Dendritic cell treated with granulocyte-macrophage colony-stimulating factor and Interleukin-4, amounts not matched to agents 40 ng/mL and 50 ng/mL, for 4 days (primary cell): Measurements from ENCODE around the gene VIPR1.
"Not testable (repeated sequence)": the region's sequence is repeated elsewhere in the genome, so short reads cannot be mapped to it uniquely, and the experiment has no call there.

Source experiments
- H3K27ac Mint-ChIP-seq: one replicate; pipeline ENCODE4 v1.8.0; 2022; ENCODE audit warnings: mild to moderate bottlenecking, mixed read lengths
- H3K27me3 Mint-ChIP-seq: one replicate; pipeline ENCODE4 v1.8.0; 2022; ENCODE audit warnings: mild to moderate bottlenecking, mixed read lengths
- H3K36me3 Mint-ChIP-seq: one replicate; pipeline ENCODE4 v1.8.0; 2022; ENCODE audit warnings: low read depth, mixed read lengths
- H3K4me1 Mint-ChIP-seq: one replicate; pipeline ENCODE4 v1.8.0; 2022; ENCODE audit warnings: low read depth, mixed read lengths
- H3K4me3 Mint-ChIP-seq: one replicate; pipeline ENCODE4 v1.8.0; 2022; ENCODE audit warnings: mild to moderate bottlenecking, moderate library complexity, mixed read lengths
- H3K9me3 Mint-ChIP-seq: one replicate; pipeline ENCODE4 v1.8.0; 2022; ENCODE audit warnings: mixed read lengths
- intact Hi-C: fragments of 100-400 bp; cut with micrococcal nuclease; formaldehyde crosslinking; loops from one replicate; pipeline ENCODE4 v1.15.0; 2022

The VIPR1 gene

DNA sequence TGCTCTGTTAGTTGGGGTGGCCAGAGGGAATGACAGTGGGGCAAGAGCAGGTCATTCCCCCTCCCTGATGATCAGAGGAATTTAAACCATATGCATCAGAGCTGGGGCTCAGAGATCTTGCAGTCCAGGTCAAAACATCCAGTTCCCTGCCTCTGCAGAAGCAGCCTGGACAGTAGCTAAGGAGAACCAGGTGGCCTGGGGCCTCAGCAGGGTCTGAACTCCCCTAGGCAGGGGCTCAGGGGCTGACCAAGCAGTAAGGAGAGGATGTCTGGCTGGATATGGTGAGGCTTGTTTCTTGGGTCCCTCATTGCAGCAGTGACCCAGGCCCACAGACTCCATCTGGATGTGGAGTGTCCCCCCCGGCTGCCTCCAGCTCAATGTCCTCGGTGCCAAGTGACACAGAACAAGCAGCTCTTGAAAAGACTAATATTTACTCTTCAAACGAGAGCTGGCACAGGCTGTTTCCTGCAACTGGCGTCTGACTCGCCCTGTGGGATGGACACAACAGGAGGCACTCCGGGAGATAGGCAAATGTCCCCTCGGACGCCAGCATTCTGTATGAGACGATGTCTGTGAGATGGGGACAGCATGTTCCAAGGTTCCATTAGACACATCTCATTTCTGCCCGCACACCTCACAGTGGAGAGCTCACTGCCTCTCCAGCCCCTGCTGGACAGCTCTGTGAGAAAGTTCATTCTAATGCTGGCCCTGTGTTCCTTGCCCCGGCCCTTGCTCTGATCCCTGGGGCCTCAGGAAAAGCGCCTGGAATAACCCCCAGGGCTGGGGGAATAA lies 42.2 kb downstream of the VIPR1 start:
- no peaks in the 10 kb centered on the region for H3K9me3 Mint-ChIP-seq
- H3K27ac Mint-ChIP-seq = no peak overlapping the region
- intact Hi-C loops = loop anchor here (5.0 to 10.0 kb wide), 3 partner anchors 297 to 650 kb away; no protein-coding TSS in a partner anchor
- no peaks in the 10 kb centered on the region for H3K27me3 Mint-ChIP-seq
- peaks cover 28% of the 10 kb centered on the region for H3K36me3 Mint-ChIP-seq
- no peak overlapping the region for H3K4me3 Mint-ChIP-seq
- H3K4me1 Mint-ChIP-seq = peaks cover 5% of the 10 kb centered on the region

DNA sequence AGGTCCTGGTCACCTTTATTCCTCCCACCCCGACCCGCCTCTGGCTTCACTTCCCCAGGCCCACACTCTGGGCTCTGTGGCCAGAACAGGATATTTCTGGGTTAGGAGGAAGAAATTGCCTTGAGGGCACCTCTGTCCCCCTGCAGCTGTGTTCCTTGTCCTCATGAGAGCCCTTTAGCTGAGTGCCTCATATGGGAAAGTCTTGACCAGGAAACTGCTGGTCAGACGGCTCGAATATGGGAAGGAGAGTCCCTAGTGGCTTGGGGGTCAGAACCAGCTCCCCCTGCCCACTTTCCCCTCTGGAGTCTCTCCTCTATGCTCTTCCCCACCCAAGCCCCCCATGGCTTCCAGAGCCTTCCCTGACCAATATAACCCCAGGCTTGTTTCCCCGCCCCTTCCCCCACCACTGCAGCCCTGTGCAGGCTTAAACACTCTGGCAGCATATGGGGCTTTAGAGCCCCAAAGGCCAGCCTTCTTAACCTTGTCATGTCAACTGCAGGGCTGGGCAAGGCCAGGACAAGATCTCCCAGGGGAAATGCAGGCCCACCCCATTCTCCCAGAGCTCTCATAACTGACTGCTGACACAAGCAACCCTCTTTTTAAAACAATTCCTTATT lies 42.9 kb downstream of the VIPR1 start:
- intact Hi-C loops = loop anchor here (10.0 kb wide), 1 partner anchor 651 kb away; no protein-coding TSS in a partner anchor
- peaks cover 5% of the 10 kb centered on the region for H3K4me1 Mint-ChIP-seq
- H3K36me3 Mint-ChIP-seq = peaks cover 32% of the 10 kb centered on the region
- H3K27me3 Mint-ChIP-seq = no peaks in the 10 kb centered on the region
- no peak overlapping the region for H3K27ac Mint-ChIP-seq
- H3K9me3 Mint-ChIP-seq = no peaks in the 10 kb centered on the region
- no peak overlapping the region for H3K4me3 Mint-ChIP-seq

DNA sequence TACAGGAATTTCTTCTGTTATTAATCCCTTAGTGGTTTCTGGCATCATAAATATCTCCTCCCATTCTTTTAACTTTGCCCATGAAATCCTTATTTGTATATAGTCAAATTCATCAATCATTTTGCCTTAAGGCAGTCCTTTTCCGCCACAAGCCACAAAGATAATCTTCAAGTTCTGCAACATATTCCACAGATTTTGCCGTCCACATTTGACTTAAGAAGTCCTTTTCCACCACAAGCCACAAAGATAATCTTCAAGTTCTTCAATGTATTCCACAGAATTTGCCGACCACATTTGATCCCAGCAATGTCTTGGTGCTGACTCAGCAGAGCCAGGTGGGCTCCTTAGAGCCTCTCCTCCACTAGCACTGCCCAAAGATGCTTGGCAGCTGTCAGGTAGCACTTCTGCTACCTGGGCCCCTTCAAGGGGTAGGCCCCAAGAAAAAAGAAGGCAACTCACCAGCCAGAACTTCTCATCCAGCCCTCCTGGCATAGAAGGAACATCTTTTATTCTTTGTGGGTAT lies 44.3 kb downstream of the VIPR1 start:
- no peaks in the 10 kb centered on the region for H3K9me3 Mint-ChIP-seq
- H3K27ac Mint-ChIP-seq = no peak overlapping the region
- H3K4me1 Mint-ChIP-seq = peaks cover 5% of the 10 kb centered on the region
- no peak overlapping the region for H3K4me3 Mint-ChIP-seq
- peaks cover 44% of the 10 kb centered on the region for H3K36me3 Mint-ChIP-seq
- H3K27me3 Mint-ChIP-seq = no peaks in the 10 kb centered on the region
- intact Hi-C loops = loop anchor here (10.0 kb wide), 1 partner anchor 652 kb away; no protein-coding TSS in a partner anchor

DNA sequence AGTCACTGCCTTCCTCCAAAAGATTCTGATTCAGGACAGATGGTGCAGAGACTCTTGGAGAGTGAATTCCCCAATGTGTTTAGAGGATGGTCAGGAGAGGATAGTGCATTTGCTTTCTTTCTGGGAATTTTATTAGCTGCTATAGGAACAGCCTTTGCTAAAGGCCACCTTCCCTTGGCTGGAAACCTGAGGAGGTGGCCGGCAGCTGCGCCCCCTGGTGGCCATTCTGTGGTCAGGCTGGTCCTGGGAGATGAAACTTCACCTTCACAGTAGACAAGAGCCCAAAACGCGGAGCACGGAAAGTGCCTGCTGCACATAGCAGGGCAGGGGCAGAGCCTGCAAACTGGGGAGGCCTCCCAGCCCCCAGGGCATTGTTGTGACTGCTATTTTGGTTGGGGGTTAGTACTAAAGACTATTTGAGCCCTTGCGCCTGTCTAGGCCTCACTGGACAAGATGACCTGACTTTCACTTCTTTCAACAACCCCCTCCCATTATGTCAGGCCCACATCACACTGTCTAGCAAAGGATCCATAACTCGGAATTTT lies 45.0 kb downstream of the VIPR1 start:
- intact Hi-C loops = loop anchor here (10.0 kb wide), 1 partner anchor 653 kb away; no protein-coding TSS in a partner anchor

DNA sequence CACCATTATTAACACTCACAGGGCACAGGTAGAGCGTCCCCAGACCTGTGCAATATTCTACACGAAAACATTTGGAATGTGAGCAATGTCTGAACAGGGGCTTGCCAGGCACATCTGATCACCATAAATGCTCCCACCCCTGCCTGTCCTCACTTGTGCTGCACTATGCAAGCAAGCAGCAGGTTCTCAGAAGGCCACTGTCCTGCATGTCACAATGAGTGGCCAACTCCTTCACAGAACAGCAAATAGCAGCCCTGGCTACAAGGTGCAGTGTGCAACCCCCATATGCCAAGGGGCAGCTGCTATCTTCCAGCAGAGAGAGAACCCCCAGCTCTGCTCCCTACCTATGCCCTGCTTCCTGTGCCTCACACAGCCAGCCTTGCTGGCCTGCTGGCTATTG lies 46.7 kb downstream of the VIPR1 start:
- Mint-ChIP-seq H3K36me3 (peaks cover 66% of the 10 kb centered on the region), H3K27me3 (no peaks in the 10 kb centered on the region), H3K27ac (no peak overlapping the region), H3K9me3 (no peaks in the 10 kb centered on the region), H3K4me1 (no peaks in the 10 kb centered on the region), H3K4me3 (no peak overlapping the region)
- intact Hi-C loops = loop anchor here (10.0 kb wide), 1 partner anchor 654 kb away; no protein-coding TSS in a partner anchor

More for the DNA sequence above, 45.0 kb downstream of the VIPR1 start:
- Mint-ChIP-seq H3K9me3 (no peaks in the 10 kb centered on the region), H3K4me3 (no peak overlapping the region), H3K36me3 (peaks cover 50% of the 10 kb centered on the region), H3K4me1 (peaks cover 5% of the 10 kb centered on the region), H3K27ac (no peak overlapping the region), H3K27me3 (no peaks in the 10 kb centered on the region)

DNA sequence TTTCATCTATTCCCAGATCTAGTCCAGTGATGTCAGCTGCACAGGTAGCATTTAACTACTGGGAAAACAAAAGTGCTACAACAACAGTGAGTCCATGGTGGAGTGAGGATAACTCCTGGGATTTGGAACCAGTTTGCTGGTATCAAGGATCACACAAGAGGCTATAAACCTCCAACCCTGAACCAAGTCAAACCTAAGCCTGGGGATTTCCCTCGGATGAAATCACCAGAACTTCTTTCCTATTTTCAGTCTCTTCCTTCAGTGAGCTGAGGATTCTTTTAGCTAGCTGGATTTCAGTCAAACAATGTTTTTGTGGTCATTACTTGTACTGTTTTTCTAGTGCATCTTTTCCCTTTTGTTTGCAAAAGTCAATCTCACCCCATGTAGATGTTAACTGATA lies 47.8 kb downstream of the VIPR1 start:
- no peak overlapping the region for H3K4me3 Mint-ChIP-seq
- no peaks in the 10 kb centered on the region for H3K4me1 Mint-ChIP-seq
- intact Hi-C loops = no loop called here
- no peaks in the 10 kb centered on the region for H3K9me3 Mint-ChIP-seq
- no peak overlapping the region for H3K27ac Mint-ChIP-seq
- H3K27me3 Mint-ChIP-seq = no peaks in the 10 kb centered on the region
- H3K36me3 Mint-ChIP-seq = peaks cover 75% of the 10 kb centered on the region

DNA sequence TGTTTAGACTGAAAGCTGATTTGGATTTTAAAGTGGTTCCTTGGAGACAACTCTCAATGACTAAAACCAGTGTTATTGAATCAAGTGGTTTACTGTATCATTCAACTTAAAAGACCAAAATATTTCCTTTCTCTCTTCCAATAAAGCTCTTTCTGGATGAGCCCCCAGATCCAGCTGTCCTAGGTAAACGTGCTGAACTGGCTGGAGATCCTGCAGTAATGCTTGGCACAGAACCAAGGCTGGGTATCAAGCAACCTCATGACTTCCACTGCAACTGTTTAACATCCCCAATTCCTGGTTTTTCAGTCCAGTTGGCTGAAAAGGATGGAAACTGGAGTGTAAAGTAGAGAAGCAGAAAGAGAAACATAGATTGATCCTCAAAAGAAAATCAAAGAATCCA lies 50.4 kb downstream of the VIPR1 start:
- Mint-ChIP-seq H3K4me1 (no peaks in the 10 kb centered on the region), H3K27me3 (no peaks in the 10 kb centered on the region), H3K4me3 (no peak overlapping the region), H3K27ac (no peak overlapping the region), H3K36me3 (peaks cover 87% of the 10 kb centered on the region), H3K9me3 (no peaks in the 10 kb centered on the region)
- intact Hi-C loops = no loop called here

DNA sequence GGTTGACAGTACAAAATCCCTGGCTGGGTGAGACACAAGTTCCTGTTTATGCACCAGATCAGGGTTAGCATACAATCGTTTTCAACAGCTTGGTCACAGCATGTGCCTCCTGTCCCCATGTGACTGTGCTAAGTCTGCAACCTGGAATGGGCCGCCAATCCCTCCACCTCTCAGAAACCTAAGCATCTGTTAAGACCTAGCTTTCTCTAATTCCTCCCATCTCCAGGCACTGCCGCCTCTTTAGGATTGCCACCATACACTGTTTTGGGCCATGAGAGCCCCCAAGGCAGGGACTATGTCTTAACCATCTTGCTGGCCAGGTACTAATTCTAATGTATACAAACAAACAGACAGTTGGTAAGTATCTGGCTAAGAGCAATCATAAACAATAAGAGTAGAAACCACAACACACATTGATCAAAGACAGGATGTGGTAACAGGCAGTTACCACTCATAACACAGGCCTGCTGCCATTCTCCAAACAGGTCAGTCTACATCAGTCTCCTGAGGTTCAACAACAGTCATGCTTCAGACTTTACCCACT lies 53.7 kb downstream of the VIPR1 start:
- Mint-ChIP-seq H3K9me3 (no peaks in the 10 kb centered on the region), H3K36me3 (peaks cover 88% of the 10 kb centered on the region), H3K4me3 (no peak overlapping the region), H3K27me3 (no peaks in the 10 kb centered on the region), H3K4me1 (no peaks in the 10 kb centered on the region), H3K27ac (no peak overlapping the region)
- intact Hi-C loops = no loop called here

DNA sequence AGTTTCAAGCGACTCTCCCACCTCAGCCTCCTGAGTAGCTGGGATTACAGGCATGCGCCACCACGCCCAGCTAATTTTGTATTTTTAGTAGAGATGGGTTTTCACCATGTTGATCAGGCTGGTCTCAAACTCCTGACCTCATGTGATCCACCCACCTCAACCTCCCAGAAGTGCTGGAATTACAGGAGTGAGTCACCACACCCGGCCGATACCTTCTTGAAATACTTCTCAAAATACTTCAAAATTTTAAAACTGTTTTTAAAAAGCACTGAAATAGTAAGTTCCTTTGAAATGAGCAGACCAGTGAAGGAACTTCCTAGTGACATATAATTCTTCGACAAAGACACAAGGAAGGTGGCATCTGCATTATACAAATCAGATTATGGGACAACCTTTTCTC lies 54.4 kb downstream of the VIPR1 start:
- H3K9me3 Mint-ChIP-seq, H3K4me1 Mint-ChIP-seq, intact Hi-C loops, H3K27me3 Mint-ChIP-seq, H3K27ac Mint-ChIP-seq, H3K4me3 Mint-ChIP-seq: not testable (repeated sequence)
- peaks cover 88% of the 10 kb centered on the region for H3K36me3 Mint-ChIP-seq

DNA sequence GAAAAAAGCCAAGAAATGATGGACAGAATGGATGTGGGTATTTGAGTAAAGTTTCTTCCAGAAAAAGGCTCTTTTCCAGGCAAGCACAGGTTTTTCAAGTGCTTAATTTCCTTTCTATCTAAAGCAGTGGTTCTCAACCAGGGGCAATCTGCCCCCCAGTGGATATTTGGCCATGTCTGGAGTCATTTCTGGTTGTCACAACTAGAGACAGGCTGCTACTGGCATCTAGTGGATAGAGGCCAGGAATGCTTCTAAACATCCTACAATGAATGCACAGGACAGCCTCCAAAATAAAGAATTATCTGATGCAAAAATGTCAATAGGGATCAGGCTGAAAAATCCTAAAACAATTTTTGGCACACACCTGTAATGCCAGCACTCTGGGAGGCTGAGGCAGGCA lies 55.4 kb downstream of the VIPR1 start:
- intact Hi-C loops = no loop called here
- no peaks in the 10 kb centered on the region for H3K27me3 Mint-ChIP-seq
- no peak overlapping the region for H3K27ac Mint-ChIP-seq
- H3K4me1 Mint-ChIP-seq = no peaks in the 10 kb centered on the region
- H3K9me3 Mint-ChIP-seq = no peaks in the 10 kb centered on the region
- no peak overlapping the region for H3K4me3 Mint-ChIP-seq
- H3K36me3 Mint-ChIP-seq = peaks cover 90% of the 10 kb centered on the region

DNA sequence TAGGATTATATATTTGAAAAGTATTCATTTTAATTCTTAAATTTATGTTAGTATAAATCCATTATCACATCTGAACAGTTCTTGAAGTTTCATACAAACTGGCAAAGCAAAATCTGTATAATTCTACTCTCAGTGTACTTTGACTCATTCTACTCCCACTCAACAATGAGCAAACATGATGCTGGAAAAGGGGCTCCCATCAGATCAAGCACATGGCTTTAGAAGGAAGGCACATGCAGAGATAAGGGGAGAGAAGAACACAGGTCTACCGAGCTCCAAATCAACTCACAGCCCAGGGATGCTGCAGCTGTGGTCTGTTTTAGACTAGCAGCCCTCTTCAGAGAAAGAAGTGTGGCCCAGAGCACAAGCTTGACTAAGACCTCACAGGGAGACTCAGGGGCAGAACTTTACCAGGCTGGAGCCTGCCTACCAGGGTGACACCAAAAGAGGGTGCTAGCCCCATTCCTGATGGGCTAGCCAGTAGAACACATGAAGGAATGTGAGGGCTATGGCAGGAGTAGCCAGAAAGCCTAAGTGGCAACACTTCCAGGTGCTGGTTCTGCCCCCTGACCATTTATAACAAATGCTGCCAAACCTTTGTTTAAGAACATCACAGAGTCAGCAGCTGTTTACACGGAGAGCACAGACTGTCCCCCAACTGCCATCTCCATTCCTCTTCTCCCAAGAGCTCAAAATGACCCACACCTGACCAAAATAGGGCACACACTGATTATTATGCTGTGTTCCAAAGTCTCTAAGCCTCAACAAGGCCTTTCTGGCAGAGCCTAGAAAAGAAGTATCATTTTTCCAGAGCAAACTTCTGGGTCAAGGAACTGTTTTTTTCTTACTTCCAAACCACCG lies 59.8 kb downstream of the VIPR1 start:
- Mint-ChIP-seq H3K4me3 (no peak overlapping the region), H3K4me1 (no peaks in the 10 kb centered on the region), H3K36me3 (peaks cover 92% of the 10 kb centered on the region), H3K27me3 (no peaks in the 10 kb centered on the region), H3K27ac (no peak overlapping the region), H3K9me3 (no peaks in the 10 kb centered on the region)
- intact Hi-C loops = no loop called here

DNA sequence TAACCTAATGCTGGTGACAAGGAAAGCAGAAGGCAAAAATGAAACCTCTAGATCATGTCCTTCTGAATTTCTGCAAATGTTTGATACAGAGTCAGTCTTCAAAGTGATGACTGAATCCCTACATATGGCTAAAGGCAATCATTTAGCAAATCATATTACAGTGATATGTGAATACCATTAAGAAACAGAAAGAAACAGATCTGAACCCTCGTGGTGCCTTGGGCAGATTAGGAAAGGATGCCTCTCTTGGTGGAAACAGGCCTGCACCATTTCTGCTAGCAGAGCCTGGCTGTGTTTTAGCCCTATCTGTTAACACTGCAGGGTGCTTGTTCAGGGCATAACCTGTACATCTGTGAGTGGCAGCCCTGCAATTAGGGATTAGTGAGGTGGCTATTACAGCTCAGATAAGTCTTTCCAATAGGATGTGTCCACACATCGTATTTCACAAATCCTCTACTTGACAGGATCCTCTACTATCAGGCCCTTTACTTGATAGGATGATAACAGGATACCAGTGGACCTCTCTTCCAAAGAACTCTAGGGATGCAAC lies 67.2 kb downstream of the VIPR1 start:
- Mint-ChIP-seq H3K27me3 (no peaks in the 10 kb centered on the region), H3K4me1 (peaks cover 11% of the 10 kb centered on the region), H3K9me3 (peaks cover 12% of the 10 kb centered on the region), H3K36me3 (peaks cover 80% of the 10 kb centered on the region), H3K4me3 (no peak overlapping the region), H3K27ac (no peak overlapping the region)
- intact Hi-C loops = loop anchor here (5.0 kb wide), 1 partner anchor 48 kb away; no protein-coding TSS in a partner anchor

DNA sequence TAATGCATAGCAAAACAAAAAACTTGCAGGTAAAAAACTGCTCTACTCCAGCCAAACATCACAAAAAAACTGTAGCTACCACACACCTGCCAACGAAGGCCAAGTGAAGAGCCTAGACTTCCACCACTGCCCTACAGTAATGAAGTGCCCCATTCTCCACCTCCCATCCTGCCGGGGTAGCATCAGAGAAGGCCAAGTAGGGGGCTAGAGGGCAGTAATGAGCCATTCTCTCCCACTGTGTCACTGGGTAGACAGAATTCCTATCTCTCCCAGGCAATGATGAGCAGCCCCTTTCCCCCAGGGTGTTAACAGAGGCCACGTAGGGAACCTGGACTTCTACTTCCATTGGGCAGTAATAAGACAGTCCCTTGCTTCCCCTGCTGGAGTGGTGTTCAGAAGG lies 69.8 kb downstream of the VIPR1 start:
- H3K36me3 Mint-ChIP-seq = peaks cover 72% of the 10 kb centered on the region

More for the DNA sequence above, 69.8 kb downstream of the VIPR1 start:
- intact Hi-C loops = loop anchor here (2.0 to 5.0 kb wide), 2 partner anchors 45 to 171 kb away; no protein-coding TSS in a partner anchor
- H3K4me1 Mint-ChIP-seq = peaks cover 11% of the 10 kb centered on the region
- no peak overlapping the region for H3K4me3 Mint-ChIP-seq
- H3K9me3 Mint-ChIP-seq = peaks cover 26% of the 10 kb centered on the region
- H3K27ac Mint-ChIP-seq = no peak overlapping the region
- no peaks in the 10 kb centered on the region for H3K27me3 Mint-ChIP-seq
